ENCODE results near the gene UAP1. TPM values are rescaled to one million over a fixed set of nuclear protein-coding genes. Genes with fewer than 3 reads are reported as not detected.
"Not testable (repeated sequence)": the region's sequence is repeated elsewhere in the genome, so short reads cannot be mapped to it uniquely, and the experiment has no call there.

UAP1 gene
- total and polyA plus RNA-seq, 2 donors (not counting 3 experiments of a cell fraction or from before 2014, with no cell fraction given): 30.6 to 89.8 TPM

DNA sequence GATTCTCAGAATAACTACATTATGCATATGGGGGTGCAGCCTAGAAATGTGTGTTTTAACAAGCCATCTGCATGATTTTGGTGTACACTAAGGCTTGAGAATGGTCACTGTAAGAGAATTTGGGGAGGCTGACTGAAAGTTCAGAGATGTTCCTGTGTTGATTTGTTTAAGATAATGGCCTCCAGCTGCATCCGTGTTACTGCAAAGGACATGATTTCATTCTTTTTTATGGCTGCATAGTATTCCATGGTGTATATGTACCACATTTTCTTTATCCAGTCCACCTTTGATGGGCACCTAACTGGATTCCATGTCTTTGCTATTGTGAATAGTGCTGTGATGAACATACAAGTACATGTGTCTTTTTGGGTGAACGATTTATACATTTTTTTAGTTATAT is 41.6 kb downstream of the UAP1 start:
- H3K27me3 ChIP-seq (ENCODE audit: control insufficient read depth in 2 of 2, insufficient read depth in 2 of 2, low read length in 2 of 2); H3K9me3 ChIP-seq (replicated peaks; ENCODE audit: control insufficient read depth, insufficient read depth, low read length); H3K9me1 ChIP-seq (replicated peaks; ENCODE audit: control insufficient read depth, extremely low read depth, insufficient read depth, low read length); H3K4me3 ChIP-seq (replicated peaks in 1 of 3; ENCODE audit: insufficient read depth in 1 of 3, low read depth in 1 of 3, low read length in 3 of 3); intact Hi-C loops (cut with micrococcal nuclease); H3K9ac ChIP-seq (replicated peaks; ENCODE audit: extremely low read depth, insufficient read depth, low read length); BruUV-seq (replicated peaks); FAIRE-seq; H3K27ac ChIP-seq (ENCODE audit: insufficient read depth, low read depth, low read length); dilution Hi-C loops (cut with MboI; ENCODE audit: extremely low pct_ligation_motif_present, low sequenced_read_pairs); DNase-seq (ENCODE audit: low read depth, low spot score); H4K20me1 ChIP-seq (replicated peaks; ENCODE audit: control insufficient read depth, extremely low read depth, insufficient read depth, low read length); H2AFZ ChIP-seq (ENCODE audit: low read depth, low read length); H3K4me2 ChIP-seq (ENCODE audit: insufficient read depth, low read length); H3K79me2 ChIP-seq (ENCODE audit: control insufficient read depth, insufficient read depth, low read length): not testable (repeated sequence)
- POLR2A ChIA-PET: interaction anchor here (0.6 kb wide), 1 partner anchor 8 kb away, joined by 3 read pairs; no protein-coding TSS in a partner anchor
- H3K4me1 ChIP-seq (ENCODE audit: control insufficient read depth, extremely low read depth, insufficient read depth, low read length): peaks cover 20% of the 10 kb centered on the region
- peaks cover 1 to 11% of the 10 kb centered on the region in 2 experiments for H3K36me3 ChIP-seq (ENCODE audit: control insufficient read depth in 2 of 2, extremely low read depth in 1 of 2, insufficient read depth in 2 of 2, low read length in 2 of 2)
- CTCF ChIA-PET: interaction anchor here (2.9 kb wide), 1 partner anchor 197 kb away, joined by 21 read pairs; no protein-coding TSS in a partner anchor

DNA sequence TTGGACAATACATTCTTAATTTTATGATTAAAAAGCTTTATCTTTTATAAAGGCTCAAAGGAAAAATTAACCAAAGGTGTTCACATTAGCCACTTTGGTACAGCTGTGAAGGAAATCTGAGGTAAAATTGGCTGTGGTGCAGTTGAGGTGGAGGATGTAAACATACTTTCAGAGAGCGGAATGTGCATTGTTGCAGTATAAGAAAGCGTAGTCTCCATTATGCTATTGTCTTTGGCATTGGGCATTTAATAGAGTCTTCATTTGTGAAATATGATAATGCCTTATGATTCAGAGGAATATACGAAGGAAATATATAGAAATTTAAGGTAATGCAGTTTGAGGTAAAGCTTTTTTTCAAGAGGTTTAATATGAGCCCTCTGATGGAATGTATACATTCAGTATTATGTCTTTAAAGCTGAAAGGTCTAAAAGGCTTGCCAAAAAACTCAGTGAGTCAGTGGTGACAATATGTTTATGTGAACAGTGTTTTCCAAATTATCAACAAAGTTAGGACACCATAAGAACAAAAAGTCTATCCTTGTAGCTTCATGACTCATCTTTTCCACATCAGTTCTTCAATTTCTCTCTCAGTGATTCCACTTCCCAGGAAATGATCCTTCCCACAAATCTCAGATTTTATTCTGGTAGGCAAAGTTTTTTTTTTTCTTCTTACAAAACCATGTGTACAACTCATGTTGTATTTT is 43.9 kb downstream of the UAP1 start:
- H3K27me3 ChIP-seq (ENCODE audit: control insufficient read depth in 2 of 2, insufficient read depth in 2 of 2, low read length in 2 of 2): no peaks in the 10 kb centered on the region
- H3K9me3 ChIP-seq (replicated peaks; ENCODE audit: control insufficient read depth, insufficient read depth, low read length): no peaks in the 10 kb centered on the region
- dilution Hi-C loops (cut with MboI; ENCODE audit: extremely low pct_ligation_motif_present, low sequenced_read_pairs) (no loop called here), intact Hi-C loops (cut with micrococcal nuclease) (loop anchor here (2.0 kb wide), 1 partner anchor 43 kb away; no protein-coding TSS in a partner anchor)
- H3K36me3 ChIP-seq (ENCODE audit: control insufficient read depth in 2 of 2, extremely low read depth in 1 of 2, insufficient read depth in 2 of 2, low read length in 2 of 2): peaks cover 0 to 6% of the 10 kb centered on the region in 2 experiments
- H4K20me1 ChIP-seq (replicated peaks; ENCODE audit: control insufficient read depth, extremely low read depth, insufficient read depth, low read length): no peaks in the 10 kb centered on the region
- peak; percentile 94 for DNase-seq (ENCODE audit: low read depth, low spot score)
- H3K79me2 ChIP-seq (ENCODE audit: control insufficient read depth, insufficient read depth, low read length): no peaks in the 10 kb centered on the region
- no peaks in the 10 kb centered on the region for H3K9me1 ChIP-seq (replicated peaks; ENCODE audit: control insufficient read depth, extremely low read depth, insufficient read depth, low read length)
- peak overlapping the region; percentile 87 for H3K27ac ChIP-seq (ENCODE audit: insufficient read depth, low read depth, low read length)
- ChIA-PET POLR2A (no interaction called here), CTCF (interaction anchor here (1.5 to 2.9 kb wide), 3 partner anchors 8 to 195 kb away, joined by 5 to 21 read pairs (median 17); no protein-coding TSS in a partner anchor)
- peak; percentile 75 for FAIRE-seq
- TF ChIP-seq MYC (IDR thresholded peaks at IDR 0.05; ENCODE audit: low read depth, low read length) (no peak), POLR2A (IDR thresholded peaks at IDR 0.05; ENCODE audit: low read depth, low read length) (peak; percentile 43), JUN (IDR thresholded peaks at IDR 0.05; ENCODE audit: borderline replicate concordance, insufficient read depth, insufficient read length, low read depth) (peak; percentile 96), EZH2 (IDR thresholded peaks at IDR 0.05; ENCODE audit: borderline replicate concordance, low read depth, low read length, severe bottlenecking) (no peak), FOS (IDR thresholded peaks at IDR 0.05; ENCODE audit: borderline replicate concordance, insufficient read depth, low read length) (peak; percentile 98), POLR2AphosphoS5 (IDR thresholded peaks at IDR 0.05; ENCODE audit: insufficient read depth, low read depth, low read length) (peak; percentile 41)
- TF ChIP-seq, protein P1, sequence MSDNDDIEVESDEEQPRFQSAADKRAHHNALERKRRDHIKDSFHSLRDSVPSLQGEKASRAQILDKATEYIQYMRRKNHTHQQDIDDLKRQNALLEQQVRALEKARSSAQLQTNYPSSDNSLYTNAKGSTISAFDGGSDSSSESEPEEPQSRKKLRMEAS (IDR thresholded peaks at IDR 0.05; ENCODE audit: insufficient read depth, insufficient read length): no peak
- H3K4me2 ChIP-seq (ENCODE audit: insufficient read depth, low read length): peak overlapping the region; percentile 79
- no peak overlapping the region for H2AFZ ChIP-seq (ENCODE audit: low read depth, low read length)
- peak overlapping the region; percentile 61 for H3K9ac ChIP-seq (replicated peaks; ENCODE audit: extremely low read depth, insufficient read depth, low read length)
- H3K4me1 ChIP-seq (ENCODE audit: control insufficient read depth, extremely low read depth, insufficient read depth, low read length): peaks cover 20% of the 10 kb centered on the region
- H3K4me3 ChIP-seq (replicated peaks in 1 of 3; ENCODE audit: insufficient read depth in 1 of 3, low read depth in 1 of 3, low read length in 3 of 3): no peak overlapping the region
- BruUV-seq (replicated peaks): TSS peak; percentile 69
